Measurements from ENCODE around the gene MRPL47. TPM values are rescaled to one million over a fixed set of nuclear protein-coding genes. Genes with fewer than 3 reads are reported as not detected.

MRPL47 gene
- total and polyA plus RNA-seq, 2 of the 13 experiments (the other 11 are each of a cell fraction or from before 2014, with no cell fraction given): 36.1 to 83.8 TPM

DNA sequence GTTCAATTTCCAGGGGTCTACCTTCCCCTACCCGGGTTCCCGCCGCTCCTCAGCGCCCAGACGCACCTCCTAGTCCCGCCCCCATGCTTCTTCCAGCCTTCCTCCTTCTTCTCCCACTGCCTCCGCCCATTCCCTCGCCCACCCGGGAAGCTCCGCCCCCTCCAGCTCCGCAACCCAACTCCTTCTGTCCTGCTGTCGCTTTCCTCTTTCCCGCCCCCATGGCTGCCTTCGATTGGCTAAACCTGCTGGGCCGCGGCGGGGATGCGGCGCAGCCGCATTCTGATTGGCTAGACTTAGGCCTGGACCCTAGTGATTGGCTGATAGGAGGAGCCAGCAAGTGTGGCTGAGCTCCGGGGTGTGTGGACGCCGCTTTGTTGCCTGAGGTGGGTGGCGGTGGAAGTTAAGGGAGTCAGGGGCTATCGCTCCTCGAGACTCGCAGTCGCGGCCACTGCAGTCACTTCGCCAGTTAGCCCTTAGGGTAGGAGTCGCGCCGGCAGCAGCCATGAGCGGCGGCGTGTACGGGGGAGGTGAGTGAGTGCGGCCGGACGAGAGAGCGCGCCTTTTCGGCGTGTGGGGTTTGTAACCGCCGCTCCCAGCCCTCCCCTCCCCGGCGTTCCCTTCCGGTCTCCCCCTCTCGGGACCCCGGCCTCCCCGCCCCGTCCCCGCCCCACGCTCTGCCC lies 41.7 kb downstream of the MRPL47 start, which contains the start of gene ACTL6A (continued):
- TF ChIP-seq, protein P1, sequence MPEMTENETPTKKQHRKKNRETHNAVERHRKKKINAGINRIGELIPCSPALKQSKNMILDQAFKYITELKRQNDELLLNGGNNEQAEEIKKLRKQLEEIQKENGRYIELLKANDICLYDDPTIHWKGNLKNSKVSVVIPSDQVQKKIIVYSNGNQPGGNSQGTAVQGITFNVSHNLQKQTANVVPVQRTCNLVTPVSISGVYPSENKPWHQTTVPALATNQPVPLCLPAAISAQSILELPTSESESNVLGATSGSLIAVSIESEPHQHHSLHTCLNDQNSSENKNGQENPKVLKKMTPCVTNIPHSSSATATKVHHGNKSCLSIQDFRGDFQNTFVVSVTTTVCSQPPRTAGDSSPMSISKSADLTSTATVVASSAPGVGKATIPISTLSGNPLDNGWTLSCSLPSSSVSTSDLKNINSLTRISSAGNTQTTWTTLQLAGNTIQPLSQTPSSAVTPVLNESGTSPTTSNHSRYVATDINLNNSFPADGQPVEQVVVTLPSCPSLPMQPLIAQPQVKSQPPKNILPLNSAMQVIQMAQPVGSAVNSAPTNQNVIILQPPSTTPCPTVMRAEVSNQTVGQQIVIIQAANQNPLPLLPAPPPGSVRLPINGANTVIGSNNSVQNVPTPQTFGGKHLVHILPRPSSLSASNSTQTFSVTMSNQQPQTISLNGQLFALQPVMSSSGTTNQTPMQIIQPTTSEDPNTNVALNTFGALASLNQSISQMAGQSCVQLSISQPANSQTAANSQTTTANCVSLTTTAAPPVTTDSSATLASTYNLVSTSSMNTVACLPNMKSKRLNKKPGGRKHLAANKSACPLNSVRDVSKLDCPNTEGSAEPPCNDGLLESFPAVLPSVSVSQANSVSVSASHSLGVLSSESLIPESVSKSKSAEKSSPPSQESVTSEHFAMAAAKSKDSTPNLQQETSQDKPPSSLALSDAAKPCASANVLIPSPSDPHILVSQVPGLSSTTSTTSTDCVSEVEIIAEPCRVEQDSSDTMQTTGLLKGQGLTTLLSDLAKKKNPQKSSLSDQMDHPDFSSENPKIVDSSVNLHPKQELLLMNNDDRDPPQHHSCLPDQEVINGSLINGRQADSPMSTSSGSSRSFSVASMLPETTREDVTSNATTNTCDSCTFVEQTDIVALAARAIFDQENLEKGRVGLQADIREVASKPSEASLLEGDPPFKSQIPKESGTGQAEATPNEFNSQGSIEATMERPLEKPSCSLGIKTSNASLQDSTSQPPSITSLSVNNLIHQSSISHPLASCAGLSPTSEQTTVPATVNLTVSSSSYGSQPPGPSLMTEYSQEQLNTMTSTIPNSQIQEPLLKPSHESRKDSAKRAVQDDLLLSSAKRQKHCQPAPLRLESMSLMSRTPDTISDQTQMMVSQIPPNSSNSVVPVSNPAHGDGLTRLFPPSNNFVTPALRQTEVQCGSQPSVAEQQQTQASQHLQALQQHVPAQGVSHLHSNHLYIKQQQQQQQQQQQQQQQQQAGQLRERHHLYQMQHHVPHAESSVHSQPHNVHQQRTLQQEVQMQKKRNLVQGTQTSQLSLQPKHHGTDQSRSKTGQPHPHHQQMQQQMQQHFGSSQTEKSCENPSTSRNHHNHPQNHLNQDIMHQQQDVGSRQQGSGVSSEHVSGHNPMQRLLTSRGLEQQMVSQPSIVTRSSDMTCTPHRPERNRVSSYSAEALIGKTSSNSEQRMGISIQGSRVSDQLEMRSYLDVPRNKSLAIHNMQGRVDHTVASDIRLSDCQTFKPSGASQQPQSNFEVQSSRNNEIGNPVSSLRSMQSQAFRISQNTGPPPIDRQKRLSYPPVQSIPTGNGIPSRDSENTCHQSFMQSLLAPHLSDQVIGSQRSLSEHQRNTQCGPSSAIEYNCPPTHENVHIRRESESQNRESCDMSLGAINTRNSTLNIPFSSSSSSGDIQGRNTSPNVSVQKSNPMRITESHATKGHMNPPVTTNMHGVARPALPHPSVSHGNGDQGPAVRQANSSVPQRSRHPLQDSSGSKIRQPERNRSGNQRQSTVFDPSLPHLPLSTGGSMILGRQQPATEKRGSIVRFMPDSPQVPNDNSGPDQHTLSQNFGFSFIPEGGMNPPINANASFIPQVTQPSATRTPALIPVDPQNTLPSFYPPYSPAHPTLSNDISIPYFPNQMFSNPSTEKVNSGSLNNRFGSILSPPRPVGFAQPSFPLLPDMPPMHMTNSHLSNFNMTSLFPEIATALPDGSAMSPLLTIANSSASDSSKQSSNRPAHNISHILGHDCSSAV (CRISPR knock-in tag; IDR thresholded peaks at IDR 0.05; ENCODE audit: borderline replicate concordance): no peak
- no peak for TF ChIP-seq TOE1 (CRISPR knock-in tag; IDR thresholded peaks at IDR 0.05)
- no peak; the same call in none of the 2 replicates for TF ChIP-seq ERF (CRISPR knock-in tag; IDR thresholded peaks at IDR 0.05)
- no peak for TF ChIP-seq NAIF1 (CRISPR knock-in tag; IDR thresholded peaks at IDR 0.05; ENCODE audit: borderline replicate concordance)
- no peak for TF ChIP-seq FLYWCH1 (CRISPR knock-in tag; IDR thresholded peaks at IDR 0.05)
- no peak for TF ChIP-seq PAX8 (CRISPR knock-in tag; IDR thresholded peaks at IDR 0.05; ENCODE audit: borderline replicate concordance)
- TF ChIP-seq STAG1 (CRISPR knock-in tag; IDR thresholded peaks at IDR 0.05): no peak
- TF ChIP-seq, protein P2, sequence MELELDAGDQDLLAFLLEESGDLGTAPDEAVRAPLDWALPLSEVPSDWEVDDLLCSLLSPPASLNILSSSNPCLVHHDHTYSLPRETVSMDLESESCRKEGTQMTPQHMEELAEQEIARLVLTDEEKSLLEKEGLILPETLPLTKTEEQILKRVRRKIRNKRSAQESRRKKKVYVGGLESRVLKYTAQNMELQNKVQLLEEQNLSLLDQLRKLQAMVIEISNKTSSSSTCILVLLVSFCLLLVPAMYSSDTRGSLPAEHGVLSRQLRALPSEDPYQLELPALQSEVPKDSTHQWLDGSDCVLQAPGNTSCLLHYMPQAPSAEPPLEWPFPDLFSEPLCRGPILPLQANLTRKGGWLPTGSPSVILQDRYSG (CRISPR knock-in tag; IDR thresholded peaks at IDR 0.05): no peak
- no peak for TF ChIP-seq HOXD1 (CRISPR knock-in tag; IDR thresholded peaks at IDR 0.05)
- TF ChIP-seq ZSCAN30 (CRISPR knock-in tag; IDR thresholded peaks at IDR 0.05): no peak
- peak; percentile 81; the same call in 1 of the 2 replicates for TF ChIP-seq SP4 (CRISPR knock-in tag; IDR thresholded peaks at IDR 0.05)
- TF ChIP-seq KDM1A (CRISPR knock-in tag; IDR thresholded peaks at IDR 0.05): no peak
- TF ChIP-seq, protein P3, sequence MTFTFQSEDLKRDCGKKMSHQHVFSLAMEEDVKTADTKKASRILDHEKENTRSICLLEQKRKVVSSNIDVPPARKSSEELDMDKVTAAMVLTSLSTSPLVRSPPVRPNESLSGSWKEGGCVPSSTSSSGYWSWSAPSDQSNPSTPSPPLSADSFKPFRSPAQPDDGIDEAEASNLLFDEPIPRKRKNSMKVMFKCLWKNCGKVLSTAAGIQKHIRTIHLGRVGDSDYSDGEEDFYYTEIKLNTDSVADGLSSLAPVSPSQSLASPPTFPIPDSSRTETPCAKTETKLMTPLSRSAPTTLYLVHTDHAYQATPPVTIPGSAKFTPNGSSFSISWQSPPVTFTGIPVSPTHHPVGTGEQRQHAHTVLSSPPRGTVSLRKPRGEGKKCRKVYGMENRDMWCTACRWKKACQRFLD (CRISPR knock-in tag; IDR thresholded peaks at IDR 0.05; ENCODE audit: borderline replicate concordance): no peak
- no peak for TF ChIP-seq ZBTB20 (CRISPR knock-in tag; IDR thresholded peaks at IDR 0.05; ENCODE audit: borderline replicate concordance, low read depth)
- peak; percentile 66 for TF ChIP-seq HNRNPL (IDR thresholded peaks at IDR 0.05; ENCODE audit: low read depth, low read length)
- TF ChIP-seq, protein P4, sequence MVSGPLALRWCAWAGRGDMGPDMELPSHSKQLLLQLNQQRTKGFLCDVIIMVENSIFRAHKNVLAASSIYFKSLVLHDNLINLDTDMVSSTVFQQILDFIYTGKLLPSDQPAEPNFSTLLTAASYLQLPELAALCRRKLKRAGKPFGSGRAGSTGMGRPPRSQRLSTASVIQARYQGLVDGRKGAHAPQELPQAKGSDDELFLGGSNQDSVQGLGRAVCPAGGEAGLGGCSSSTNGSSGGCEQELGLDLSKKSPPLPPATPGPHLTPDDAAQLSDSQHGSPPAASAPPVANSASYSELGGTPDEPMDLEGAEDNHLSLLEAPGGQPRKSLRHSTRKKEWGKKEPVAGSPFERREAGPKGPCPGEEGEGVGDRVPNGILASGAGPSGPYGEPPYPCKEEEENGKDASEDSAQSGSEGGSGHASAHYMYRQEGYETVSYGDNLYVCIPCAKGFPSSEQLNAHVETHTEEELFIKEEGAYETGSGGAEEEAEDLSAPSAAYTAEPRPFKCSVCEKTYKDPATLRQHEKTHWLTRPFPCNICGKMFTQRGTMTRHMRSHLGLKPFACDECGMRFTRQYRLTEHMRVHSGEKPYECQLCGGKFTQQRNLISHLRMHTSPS (CRISPR knock-in tag; IDR thresholded peaks at IDR 0.05; ENCODE audit: low read depth): no peak
- TF ChIP-seq ELF1 (CRISPR knock-in tag; IDR thresholded peaks at IDR 0.05): peak; percentile 65
- TF ChIP-seq REL (CRISPR knock-in tag; conservative IDR thresholded peaks at IDR 0.05): no peak
